ENCODE data around the gene NKX1-1.

NKX1-1 gene

GRCh38 chr4:1359976-1360375, 46.3 kb downstream of the NKX1-1 start:
- DNase-seq (ENCODE audit: low read depth in 2 of 2), result no peak

GRCh38 chr4:1359144-1359501, 47.1 kb downstream of the NKX1-1 start:
- DNase-seq (ENCODE audit: low read depth in 2 of 2), result no peak

- DNase-seq (ENCODE audit: low read depth in 2 of 2), result no peak
Observed at GRCh38 chr4:1358421-1359143, 47.7 kb downstream of the NKX1-1 start.

GRCh38 chr4:1357356-1358248, 48.6 kb downstream of the NKX1-1 start:
- no peak for DNase-seq (ENCODE audit: low read depth in 2 of 2)

GRCh38 chr4:1356181-1356998, 49.9 kb downstream of the NKX1-1 start:
- peak in 1 of 2 donors; percentile 36 for DNase-seq (ENCODE audit: low read depth in 2 of 2)

- DNase-seq (ENCODE audit: low read depth in 2 of 2), result no peak
Observed at GRCh38 chr4:1355378-1355777, 50.9 kb downstream of the NKX1-1 start.

GRCh38 chr4:1354983-1355275, 51.3 kb downstream of the NKX1-1 start:
- DNase-seq (ENCODE audit: low read depth in 2 of 2), result no peak

- no peak for DNase-seq (ENCODE audit: low read depth in 2 of 2)
Observed at GRCh38 chr4:1354136-1354982, 51.9 kb downstream of the NKX1-1 start.

GRCh38 chr4:1353186-1354055, 52.8 kb downstream of the NKX1-1 start:
- DNase-seq (ENCODE audit: low read depth in 2 of 2), result no peak
